ENCODE measurements around the gene MACF1. TPM values are rescaled to one million over a fixed set of nuclear protein-coding genes. Genes with fewer than 3 reads are reported as not detected.

Gene MACF1
- total and polyA plus RNA-seq, 2 of the 13 experiments (the other 11 are each of a cell fraction or from before 2014, with no cell fraction given): 36.7 to 65.4 TPM

GRCh38 chr1:39258146-39258924 lies 53.8 kb downstream of the MACF1 start (continued):
- TF ChIP-seq, protein P1, sequence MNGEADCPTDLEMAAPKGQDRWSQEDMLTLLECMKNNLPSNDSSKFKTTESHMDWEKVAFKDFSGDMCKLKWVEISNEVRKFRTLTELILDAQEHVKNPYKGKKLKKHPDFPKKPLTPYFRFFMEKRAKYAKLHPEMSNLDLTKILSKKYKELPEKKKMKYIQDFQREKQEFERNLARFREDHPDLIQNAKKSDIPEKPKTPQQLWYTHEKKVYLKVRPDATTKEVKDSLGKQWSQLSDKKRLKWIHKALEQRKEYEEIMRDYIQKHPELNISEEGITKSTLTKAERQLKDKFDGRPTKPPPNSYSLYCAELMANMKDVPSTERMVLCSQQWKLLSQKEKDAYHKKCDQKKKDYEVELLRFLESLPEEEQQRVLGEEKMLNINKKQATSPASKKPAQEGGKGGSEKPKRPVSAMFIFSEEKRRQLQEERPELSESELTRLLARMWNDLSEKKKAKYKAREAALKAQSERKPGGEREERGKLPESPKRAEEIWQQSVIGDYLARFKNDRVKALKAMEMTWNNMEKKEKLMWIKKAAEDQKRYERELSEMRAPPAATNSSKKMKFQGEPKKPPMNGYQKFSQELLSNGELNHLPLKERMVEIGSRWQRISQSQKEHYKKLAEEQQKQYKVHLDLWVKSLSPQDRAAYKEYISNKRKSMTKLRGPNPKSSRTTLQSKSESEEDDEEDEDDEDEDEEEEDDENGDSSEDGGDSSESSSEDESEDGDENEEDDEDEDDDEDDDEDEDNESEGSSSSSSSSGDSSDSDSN (CRISPR knock-in tag; IDR thresholded peaks at IDR 0.05): no peak
- TF ChIP-seq ZNF136 (CRISPR knock-in tag; IDR thresholded peaks at IDR 0.05; ENCODE audit: low read depth): 0 out of 2 replicates have a peak, but pooled peaks have one; percentile 31
- TF ChIP-seq NFYC (CRISPR knock-in tag; IDR thresholded peaks at IDR 0.05): no peak
- TF ChIP-seq ZNF557 (CRISPR knock-in tag; IDR thresholded peaks at IDR 0.05): no peak
- TF ChIP-seq ZNF207 (IDR thresholded peaks at IDR 0.05; ENCODE audit: borderline replicate concordance): no peak
- no peak for TF ChIP-seq ZNF335 (CRISPR knock-in tag; IDR thresholded peaks at IDR 0.05)
- TF ChIP-seq ZNF879 (CRISPR knock-in tag; IDR thresholded peaks at IDR 0.05): no peak
- no peak for TF ChIP-seq ZNF121 (CRISPR knock-in tag; IDR thresholded peaks at IDR 0.05)
- TF ChIP-seq SP5 (CRISPR knock-in tag; IDR thresholded peaks at IDR 0.05; ENCODE audit: borderline replicate concordance, low read depth): no peak
- no peak for TF ChIP-seq TRIM22 (IDR thresholded peaks at IDR 0.05)
- TF ChIP-seq, protein P2, sequence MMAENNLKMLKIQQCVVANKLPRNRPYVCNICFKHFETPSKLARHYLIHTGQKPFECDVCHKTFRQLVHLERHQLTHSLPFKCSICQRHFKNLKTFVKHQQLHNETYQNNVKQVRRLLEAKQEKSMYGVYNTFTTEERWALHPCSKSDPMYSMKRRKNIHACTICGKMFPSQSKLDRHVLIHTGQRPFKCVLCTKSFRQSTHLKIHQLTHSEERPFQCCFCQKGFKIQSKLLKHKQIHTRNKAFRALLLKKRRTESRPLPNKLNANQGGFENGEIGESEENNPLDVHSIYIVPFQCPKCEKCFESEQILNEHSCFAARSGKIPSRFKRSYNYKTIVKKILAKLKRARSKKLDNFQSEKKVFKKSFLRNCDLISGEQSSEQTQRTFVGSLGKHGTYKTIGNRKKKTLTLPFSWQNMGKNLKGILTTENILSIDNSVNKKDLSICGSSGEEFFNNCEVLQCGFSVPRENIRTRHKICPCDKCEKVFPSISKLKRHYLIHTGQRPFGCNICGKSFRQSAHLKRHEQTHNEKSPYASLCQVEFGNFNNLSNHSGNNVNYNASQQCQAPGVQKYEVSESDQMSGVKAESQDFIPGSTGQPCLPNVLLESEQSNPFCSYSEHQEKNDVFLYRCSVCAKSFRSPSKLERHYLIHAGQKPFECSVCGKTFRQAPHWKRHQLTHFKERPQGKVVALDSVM (CRISPR knock-in tag; IDR thresholded peaks at IDR 0.05): 0 out of 2 replicates have a peak, but pooled peaks have one; percentile 14
- TF ChIP-seq REPIN1 (CRISPR knock-in tag; IDR thresholded peaks at IDR 0.05; ENCODE audit: borderline replicate concordance, low read depth): 0 out of 2 replicates have a peak, but pooled peaks have one; percentile 22
- TF ChIP-seq CEBPZ (IDR thresholded peaks at IDR 0.05; ENCODE audit: low read length): no peak
- TF ChIP-seq ZNF816 (CRISPR knock-in tag; IDR thresholded peaks at IDR 0.05; ENCODE audit: borderline replicate concordance): no peak
- TF ChIP-seq SMAD9 (CRISPR knock-in tag; IDR thresholded peaks at IDR 0.05): no peak
- no peak for TF ChIP-seq KAT2B (IDR thresholded peaks at IDR 0.05; ENCODE audit: borderline replicate concordance, low read depth, low read length)

All from HepG2 (cell line).